Type B pancreatic cell (in vitro differentiated cells): Measurements from ENCODE around the gene PRRT2. TPM values are rescaled to one million over a fixed set of nuclear protein-coding genes. Genes with fewer than 3 reads are reported as not detected.

Experiments
- DNase-seq: peaks from one replicate; pipeline ENCODE4 v3.0.0; 2021; ENCODE audit warnings: mixed read lengths; ENCODE audit not compliant: unreplicated experiment; ENCODE audit errors: extremely low spot score
- H3K27ac Mint-ChIP-seq: 2 replicates; pipeline ENCODE4 v1.8.0; 2021; ENCODE audit warnings: mild to moderate bottlenecking, mixed read lengths
- H3K27me3 Mint-ChIP-seq: 2 replicates; pipeline ENCODE4 v1.8.0; 2021; ENCODE audit warnings: mixed read lengths
- H3K36me3 Mint-ChIP-seq: 2 replicates; pipeline ENCODE4 v1.8.0; 2021; ENCODE audit warnings: mixed read lengths
- H3K4me1 Mint-ChIP-seq: one replicate; pipeline ENCODE4 v1.8.0; 2021; ENCODE audit warnings: mixed read lengths; ENCODE audit not compliant: unreplicated experiment
- H3K4me3 Mint-ChIP-seq: 2 replicates; pipeline ENCODE4 v1.8.0; 2021; ENCODE audit warnings: mild to moderate bottlenecking, mixed read lengths
- H3K9me3 Mint-ChIP-seq: 2 replicates; pipeline ENCODE4 v1.8.0; 2021; ENCODE audit warnings: mixed read lengths
- CTCF ChIP-seq: fragments of 200-600 bp; sonication (generic); conservative IDR thresholded peaks from 2 replicates; pipeline ENCODE4 v1.5.0; 2021; ENCODE audit warnings: antibody characterized with exemption, mild to moderate bottlenecking
- total RNA-seq: library from RNA; stranded (reverse); gene quantifications from 2 replicates; pipeline ENCODE4 v1.2.1, GENCODE V29; 2021; ENCODE audit warnings: low replicate concordance

PRRT2 gene
- total RNA-seq, 1 donor from 2014 or later = 15.1 TPM

- H3K27ac Mint-ChIP-seq = no peak overlapping the region
These were observed 40.7 kb downstream of the PRRT2 start for GRCh38 chr16:29852654-29853053.

GRCh38 chr16:29854520-29855100 is 42.6 kb downstream of the PRRT2 start:
- H3K27me3 Mint-ChIP-seq = no peaks in the 10 kb centered on the region
- H3K4me3 Mint-ChIP-seq = no peak overlapping the region
- no peak for DNase-seq
- H3K9me3 Mint-ChIP-seq = no peaks in the 10 kb centered on the region
- peaks cover 4% of the 10 kb centered on the region for H3K36me3 Mint-ChIP-seq
- no peak overlapping the region for H3K27ac Mint-ChIP-seq
- TF ChIP-seq CTCF = no peak
- peaks cover 6% of the 10 kb centered on the region for H3K4me1 Mint-ChIP-seq

More at GRCh38 chr16:29852654-29853053, 40.7 kb downstream of the PRRT2 start:
- Mint-ChIP-seq H3K36me3 (no peaks in the 10 kb centered on the region), H3K27me3 (no peaks in the 10 kb centered on the region), H3K4me3 (no peak overlapping the region), H3K9me3 (no peaks in the 10 kb centered on the region), H3K4me1 (peaks cover 11% of the 10 kb centered on the region)
- no peak for TF ChIP-seq CTCF
- no peak for DNase-seq

- H3K9me3 Mint-ChIP-seq = no peaks in the 10 kb centered on the region
- no peak overlapping the region for H3K4me3 Mint-ChIP-seq
- H3K27me3 Mint-ChIP-seq = no peaks in the 10 kb centered on the region
- H3K4me1 Mint-ChIP-seq = peaks cover 8% of the 10 kb centered on the region
- no peak for TF ChIP-seq CTCF
- DNase-seq = no peak
- peaks cover 8% of the 10 kb centered on the region for H3K36me3 Mint-ChIP-seq
- H3K27ac Mint-ChIP-seq = no peak overlapping the region
These were observed 45.3 kb downstream of the PRRT2 start for GRCh38 chr16:29857133-29857760.

- no peak for TF ChIP-seq CTCF
- no peak for DNase-seq
- Mint-ChIP-seq H3K36me3 (peaks cover 8% of the 10 kb centered on the region), H3K27ac (no peak overlapping the region), H3K9me3 (no peaks in the 10 kb centered on the region), H3K4me3 (peak overlapping the region; percentile 65), H3K27me3 (no peaks in the 10 kb centered on the region), H3K4me1 (peaks cover 11% of the 10 kb centered on the region)
These were observed 46.3 kb downstream of the PRRT2 start for GRCh38 chr16:29858149-29858849.

GRCh38 chr16:29858974-29859373 is 47.0 kb downstream of the PRRT2 start:
- H3K27me3 Mint-ChIP-seq = no peaks in the 10 kb centered on the region
- H3K4me1 Mint-ChIP-seq = peaks cover 15% of the 10 kb centered on the region
- no peak for DNase-seq
- H3K27ac Mint-ChIP-seq = no peak overlapping the region
- peak overlapping the region; percentile 31 for H3K4me3 Mint-ChIP-seq
- no peaks in the 10 kb centered on the region for H3K9me3 Mint-ChIP-seq
- TF ChIP-seq CTCF = no peak
- peaks cover 8% of the 10 kb centered on the region for H3K36me3 Mint-ChIP-seq
